HG02571 (cell line): ENCODE measurements around the gene TENT5C.

ENCODE experiments used
- ATAC-seq: cut with Tn5 transposase; IDR thresholded peaks from one replicate; pipeline ENCODE4 v1.9.1; 2021; ENCODE audit warnings: mild to moderate bottlenecking, moderate library complexity; ENCODE audit not compliant: unreplicated experiment

Gene TENT5C

GRCh38 chr1:117653732-117654492, 48.1 kb downstream of the TENT5C start:
- ATAC-seq = peak; percentile 21

- ATAC-seq = peak; percentile 79
Measured at GRCh38 chr1:117654493-117655219, 48.8 kb downstream of the TENT5C start.

- ATAC-seq = no peak
Measured at GRCh38 chr1:117655220-117655577, 49.4 kb downstream of the TENT5C start.

GRCh38 chr1:117656202-117656641, 50.4 kb downstream of the TENT5C start:
- ATAC-seq = peak; percentile 34

GRCh38 chr1:117657031-117657430, 51.2 kb downstream of the TENT5C start:
- no peak for ATAC-seq

GRCh38 chr1:117657949-117658660, 52.3 kb downstream of the TENT5C start:
- no peak for ATAC-seq

GRCh38 chr1:117658676-117659075, 52.8 kb downstream of the TENT5C start:
- ATAC-seq = no peak

- ATAC-seq = no peak
Measured at GRCh38 chr1:117659550-117660270, 53.9 kb downstream of the TENT5C start.

- ATAC-seq = no peak
Measured at GRCh38 chr1:117660271-117660965, 54.6 kb downstream of the TENT5C start.

- no peak for ATAC-seq
Measured at GRCh38 chr1:117661027-117661426, 55.2 kb downstream of the TENT5C start.

- no peak for ATAC-seq
Measured at GRCh38 chr1:117662667-117663066, 56.8 kb downstream of the TENT5C start.

GRCh38 chr1:117663156-117663902, 57.5 kb downstream of the TENT5C start:
- no peak for ATAC-seq

- peak; percentile 90 for ATAC-seq
Measured at GRCh38 chr1:117664314-117664713, 58.5 kb downstream of the TENT5C start.

GRCh38 chr1:117665556-117666270, 59.9 kb downstream of the TENT5C start:
- ATAC-seq = no peak

- no peak for ATAC-seq
Measured at GRCh38 chr1:117669572-117669971, 63.7 kb downstream of the TENT5C start.

- ATAC-seq = no peak
Measured at GRCh38 chr1:117670976-117671780, 65.3 kb downstream of the TENT5C start.

GRCh38 chr1:117671781-117672501, 66.1 kb downstream of the TENT5C start:
- ATAC-seq = no peak

- ATAC-seq = no peak
Measured at GRCh38 chr1:117672756-117673155, 66.9 kb downstream of the TENT5C start.
